ENCODE data around the gene APRT.

The APRT gene

DNA sequence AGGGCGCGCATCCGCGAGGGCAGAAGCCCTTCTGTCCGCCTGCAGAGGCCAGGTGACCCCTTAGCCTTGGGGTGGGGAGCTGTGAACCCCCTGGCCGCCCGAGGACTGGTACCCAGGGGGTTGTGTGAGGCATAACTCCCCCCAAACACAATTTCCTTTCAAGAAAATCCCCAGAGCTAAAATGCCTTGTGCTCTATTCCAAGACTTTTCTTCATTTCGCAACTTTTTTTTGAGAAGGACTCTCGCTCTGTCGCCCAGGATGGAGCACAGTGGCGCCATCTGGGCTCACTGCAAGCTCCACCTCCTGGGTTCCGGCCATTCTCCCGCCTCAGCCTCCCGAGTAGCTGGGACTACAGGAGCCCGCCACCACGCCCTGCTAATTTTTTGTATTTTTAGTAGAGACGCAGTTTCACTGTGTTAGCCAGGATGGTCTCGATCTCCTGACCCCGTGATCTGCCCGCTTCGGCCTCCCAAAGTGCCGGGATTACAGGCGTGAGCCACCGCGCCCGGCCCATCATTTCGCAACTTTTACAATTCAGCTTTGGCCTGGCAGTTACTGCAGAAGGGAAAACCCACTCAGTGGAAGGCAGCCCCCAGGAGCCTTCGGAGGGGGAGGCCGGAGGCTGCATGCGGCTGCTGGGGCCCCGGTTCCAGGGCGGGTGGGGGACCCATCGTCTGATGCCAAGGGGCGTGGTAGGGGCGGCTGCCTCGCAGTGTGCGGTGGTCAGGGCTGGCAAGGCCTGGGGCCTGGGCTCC lies 963 bp upstream of the APRT start:
- in situ Hi-C loops (cut with HindIII; ENCODE audit: low pct_ligation_motif_present, low pct_unique_long_range_greater_than_20kb, low sequenced_read_pairs), result no loop called here

GRCh38 chr16:88810912-88811768 lies 588 bp downstream of the APRT start:
- in situ Hi-C loops (cut with HindIII; ENCODE audit: low pct_ligation_motif_present, low pct_unique_long_range_greater_than_20kb, low sequenced_read_pairs), result no loop called here
- DNase-seq, result peak; percentile 86

More for the DNA sequence above, 963 bp upstream of the APRT start:
- peak; percentile 38 for DNase-seq

DNA sequence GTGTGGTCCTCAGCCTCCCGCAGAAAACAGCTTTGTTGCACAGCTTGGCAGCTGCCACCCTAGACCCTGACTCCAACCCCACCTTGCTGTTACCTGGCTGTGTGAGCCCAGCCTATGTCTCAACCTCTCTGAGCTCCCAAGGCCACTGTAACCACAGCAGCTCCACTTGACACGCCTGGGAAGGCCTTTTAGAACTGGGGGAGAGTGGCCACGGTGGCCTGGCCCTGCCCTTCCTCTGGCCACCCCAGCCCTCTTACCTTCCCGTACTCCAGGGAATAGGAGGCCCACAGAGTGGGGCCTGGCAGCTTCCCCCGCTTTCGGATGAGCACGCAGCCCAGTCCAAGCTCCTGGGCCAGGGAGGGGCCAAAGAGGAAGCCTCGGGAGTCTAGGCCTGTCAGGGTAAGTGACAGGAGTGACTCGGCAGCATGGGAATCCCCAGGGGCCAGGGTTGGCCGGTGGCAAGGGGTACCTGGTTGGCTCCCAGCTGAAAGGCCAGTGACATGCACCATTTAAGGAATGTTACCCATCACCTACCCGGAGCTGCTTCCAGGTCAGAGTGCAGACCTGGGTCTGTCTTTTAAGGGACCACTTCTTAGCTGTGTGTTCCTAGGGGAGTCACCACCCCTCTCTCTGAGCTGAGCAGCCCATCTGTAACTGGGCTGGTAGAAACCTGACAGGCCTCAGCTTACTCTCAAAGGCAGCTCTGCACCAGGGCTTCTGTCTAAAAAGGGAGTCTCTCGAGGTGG lies 1.4 kb downstream of the APRT start:
- no peak for DNase-seq
- in situ Hi-C loops (cut with HindIII; ENCODE audit: low pct_ligation_motif_present, low pct_unique_long_range_greater_than_20kb, low sequenced_read_pairs), result no loop called here

- DNase-seq, result no peak
- in situ Hi-C loops (cut with HindIII; ENCODE audit: low pct_ligation_motif_present, low pct_unique_long_range_greater_than_20kb, low sequenced_read_pairs), result no loop called here
Observed at GRCh38 chr16:88809676-88810165, 2.0 kb downstream of the APRT start.

GRCh38 chr16:88809068-88809675 lies 2.6 kb downstream of the APRT start:
- DNase-seq, result no peak
- in situ Hi-C loops (cut with HindIII; ENCODE audit: low pct_ligation_motif_present, low pct_unique_long_range_greater_than_20kb, low sequenced_read_pairs), result no loop called here

GRCh38 chr16:88807626-88808453 lies 3.9 kb downstream of the APRT start:
- no peak for DNase-seq
- in situ Hi-C loops (cut with HindIII; ENCODE audit: low pct_ligation_motif_present, low pct_unique_long_range_greater_than_20kb, low sequenced_read_pairs), result no loop called here

DNA sequence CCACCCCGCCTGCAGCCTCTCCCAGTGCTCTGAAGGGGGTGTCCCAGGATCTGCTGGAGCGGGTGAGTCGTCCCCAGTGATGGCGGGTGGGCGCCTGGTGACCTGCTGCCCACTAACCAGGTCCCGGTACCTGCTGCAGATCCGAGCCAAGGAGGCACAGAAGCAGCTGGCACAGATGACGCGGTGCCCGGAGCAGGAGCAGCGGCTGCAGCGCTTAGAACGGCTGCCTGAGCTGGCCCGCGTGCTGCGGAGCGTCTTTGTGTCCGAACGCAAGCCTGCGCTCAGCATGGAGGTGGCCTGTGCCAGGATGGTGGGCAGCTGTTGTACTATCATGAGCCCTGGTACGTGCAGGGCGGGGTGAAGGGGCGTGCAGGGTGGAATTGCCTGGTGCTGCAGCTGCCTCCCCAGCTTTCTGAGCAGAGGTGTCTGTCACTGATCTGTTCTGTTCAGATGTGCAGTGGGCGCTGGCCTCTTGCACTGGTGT lies 4.5 kb downstream of the APRT start:
- in situ Hi-C loops (cut with HindIII; ENCODE audit: low pct_ligation_motif_present, low pct_unique_long_range_greater_than_20kb, low sequenced_read_pairs), result no loop called here
- no peak for DNase-seq

GRCh38 chr16:88806491-88807111 lies 5.1 kb downstream of the APRT start:
- no peak for DNase-seq
- in situ Hi-C loops (cut with HindIII; ENCODE audit: low pct_ligation_motif_present, low pct_unique_long_range_greater_than_20kb, low sequenced_read_pairs), result no loop called here

GRCh38 chr16:88805887-88806393 lies 5.8 kb downstream of the APRT start:
- in situ Hi-C loops (cut with HindIII; ENCODE audit: low pct_ligation_motif_present, low pct_unique_long_range_greater_than_20kb, low sequenced_read_pairs), result no loop called here
- no peak for DNase-seq

DNA sequence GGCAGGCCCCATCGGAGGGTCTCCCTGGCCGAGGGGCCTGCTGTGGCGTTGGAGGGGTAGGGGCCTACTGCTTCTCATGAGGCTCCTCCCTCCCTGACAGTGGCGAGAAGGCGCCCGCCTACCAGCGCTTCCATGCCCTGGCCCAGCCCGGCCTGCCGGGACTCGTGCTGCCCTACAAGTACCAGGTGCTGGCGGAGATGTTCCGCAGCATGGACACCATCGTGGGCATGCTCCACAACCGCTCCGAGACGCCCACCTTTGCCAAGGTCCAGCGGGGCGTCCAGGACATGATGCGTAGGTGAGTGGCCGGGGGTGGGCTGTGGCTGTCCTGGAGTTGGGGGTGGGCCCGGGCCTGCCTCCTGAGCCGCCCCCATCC lies 6.4 kb downstream of the APRT start:
- DNase-seq, result no peak
- in situ Hi-C loops (cut with HindIII; ENCODE audit: low pct_ligation_motif_present, low pct_unique_long_range_greater_than_20kb, low sequenced_read_pairs), result no loop called here

DNA sequence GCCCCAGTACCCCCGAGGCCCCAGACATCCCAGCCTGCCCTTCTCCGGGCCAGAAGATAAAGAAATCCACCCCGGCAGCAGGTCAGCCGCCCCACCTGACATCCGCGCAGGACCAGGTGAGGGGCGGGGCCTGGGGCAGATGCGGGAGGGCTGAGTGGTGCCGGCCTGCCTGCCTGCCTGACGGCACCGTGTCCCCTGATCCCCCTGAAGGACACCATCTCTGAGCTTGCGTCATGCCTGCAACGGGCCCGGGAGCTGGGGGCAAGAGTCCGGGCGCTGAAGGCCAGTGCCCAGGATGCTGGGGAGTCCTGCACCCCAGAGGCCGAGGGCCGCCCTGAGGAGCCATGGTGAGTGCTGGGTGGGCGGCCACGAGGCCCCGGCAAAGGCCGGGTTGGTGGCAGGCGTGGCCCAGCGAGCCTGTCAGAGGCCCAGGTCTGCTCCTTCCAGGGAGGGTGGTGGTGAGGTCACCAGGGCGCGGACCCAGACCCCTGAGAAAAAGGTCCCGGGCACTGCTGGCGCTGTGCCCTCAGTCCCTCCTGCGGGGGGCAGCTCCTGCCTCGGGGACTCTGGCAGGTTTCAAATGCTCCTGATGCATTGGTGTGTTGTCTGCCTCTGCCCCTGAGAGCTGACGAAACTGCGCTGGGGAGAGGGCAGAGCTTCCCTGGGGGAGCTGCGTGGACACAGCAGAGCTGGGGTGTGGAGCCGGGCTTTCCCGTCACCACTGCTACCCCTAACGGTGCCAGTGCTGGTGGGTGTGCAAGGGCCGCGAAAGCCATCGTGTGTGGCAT lies 7.0 kb downstream of the APRT start:
- in situ Hi-C loops (cut with HindIII; ENCODE audit: low pct_ligation_motif_present, low pct_unique_long_range_greater_than_20kb, low sequenced_read_pairs), result no loop called here
- no peak for DNase-seq

GRCh38 chr16:88804173-88804551 lies 7.6 kb downstream of the APRT start:
- in situ Hi-C loops (cut with HindIII; ENCODE audit: low pct_ligation_motif_present, low pct_unique_long_range_greater_than_20kb, low sequenced_read_pairs), result no loop called here
- DNase-seq, result no peak

- in situ Hi-C loops (cut with HindIII; ENCODE audit: low pct_ligation_motif_present, low pct_unique_long_range_greater_than_20kb, low sequenced_read_pairs), result no loop called here
- peak; percentile 85 for DNase-seq
Observed at GRCh38 chr16:88803264-88803987, 8.3 kb downstream of the APRT start, which contains the start of gene CDT1. CDT1 (plus strand) TSS chr16:88803789; CDS start chr16:88803832, 43 bp downstream.

DNA sequence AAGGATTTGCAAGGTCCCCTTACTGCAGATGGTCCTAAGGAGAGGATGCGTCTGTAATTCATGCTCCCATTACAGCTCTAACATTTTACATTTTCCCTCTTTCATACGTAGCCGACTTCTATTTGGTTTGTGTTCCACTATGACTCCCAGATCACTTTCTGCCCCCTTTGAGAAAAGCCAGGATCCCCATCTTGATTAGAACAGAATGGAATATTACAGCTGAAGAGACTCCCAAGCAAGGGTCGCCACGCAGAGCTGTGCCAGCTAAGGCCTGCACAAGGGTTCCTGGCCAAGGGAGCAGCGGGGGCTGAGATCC lies 11.5 kb downstream of the APRT start:
- in situ Hi-C loops (cut with HindIII; ENCODE audit: low pct_ligation_motif_present, low pct_unique_long_range_greater_than_20kb, low sequenced_read_pairs), result no loop called here
- DNase-seq, result no peak

DNA sequence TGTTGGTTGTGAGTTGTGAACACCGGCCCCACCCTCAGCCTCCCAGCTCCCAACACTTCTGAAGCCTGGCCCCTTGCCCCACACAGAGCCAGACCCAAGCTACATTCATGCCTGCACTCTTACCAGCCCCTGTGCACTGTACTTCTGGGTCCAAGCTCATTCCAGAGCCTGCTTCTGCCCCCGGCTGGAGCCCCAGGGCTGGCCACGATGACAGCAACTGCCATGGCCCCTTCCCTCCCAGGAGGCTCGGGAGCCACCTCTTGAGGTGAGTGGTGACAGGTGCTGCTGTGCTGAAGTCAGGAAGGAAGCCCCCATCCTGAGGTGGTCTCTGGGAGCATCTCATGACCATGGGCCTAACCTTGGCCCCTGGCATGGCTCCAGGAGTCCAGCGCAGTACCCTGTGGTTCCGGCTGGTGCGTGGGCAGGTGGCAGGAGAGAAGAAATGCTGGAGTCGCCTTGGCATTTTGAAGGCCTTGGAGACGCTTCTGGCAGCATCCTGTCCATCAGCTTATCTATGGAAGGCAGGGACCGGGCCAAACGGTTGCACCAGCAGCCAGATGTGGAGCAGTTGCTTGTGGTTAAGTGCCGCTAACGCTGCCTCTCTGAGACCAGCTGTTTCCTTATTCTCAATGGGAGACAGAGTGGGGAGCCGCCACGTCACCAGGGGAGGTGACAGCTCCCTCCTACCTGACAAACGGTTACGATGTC lies 12.0 kb downstream of the APRT start:
- DNase-seq, result no peak
- in situ Hi-C loops (cut with HindIII; ENCODE audit: low pct_ligation_motif_present, low pct_unique_long_range_greater_than_20kb, low sequenced_read_pairs), result no loop called here
